ENCODE data around the gene CHTF18.
"Not testable (repeated sequence)": the region's sequence is repeated elsewhere in the genome, so short reads cannot be mapped to it uniquely, and the experiment has no call there.

Gene CHTF18

GRCh38 chr16:788399-789126, at the start of gene CHTF18:
Gene CHTF18 (plus strand): TSS chr16:788620. CDS start chr16:788685, 65 bp downstream.
- DNase-seq, result peak; percentile 97

GRCh38 chr16:739560-740458, 48.6 kb upstream of the CHTF18 start:
- DNase-seq, result no peak

GRCh38 chr16:740459-740763, 48.0 kb upstream of the CHTF18 start:
- DNase-seq, result no peak

GRCh38 chr16:740764-741505, 47.5 kb upstream of the CHTF18 start, which contains the start of gene CIAO3:
Gene CIAO3 (minus strand): TSS chr16:740997. CDS start chr16:740985, 12 bp downstream.
- peak; percentile 94 for DNase-seq

GRCh38 chr16:741986-742629, 46.3 kb upstream of the CHTF18 start:
- DNase-seq, result no peak

- DNase-seq, result not testable (repeated sequence)
These were observed 45.5 kb upstream of the CHTF18 start for GRCh38 chr16:742894-743293.

- DNase-seq, result no peak
These were observed 44.5 kb upstream of the CHTF18 start for GRCh38 chr16:743794-744500.

- DNase-seq, result no peak
These were observed 42.7 kb upstream of the CHTF18 start for GRCh38 chr16:745739-746138.

GRCh38 chr16:746637-747036, 41.8 kb upstream of the CHTF18 start:
- no peak for DNase-seq

GRCh38 chr16:747978-748746, 40.3 kb upstream of the CHTF18 start:
- DNase-seq, result no peak

- no peak for DNase-seq
These were observed 39.4 kb upstream of the CHTF18 start for GRCh38 chr16:749010-749409.

- no peak for DNase-seq
These were observed 37.9 kb upstream of the CHTF18 start for GRCh38 chr16:750485-750884.

- DNase-seq, result no peak
These were observed 37.0 kb upstream of the CHTF18 start for GRCh38 chr16:751152-752006.

GRCh38 chr16:752007-752312, 36.5 kb upstream of the CHTF18 start:
- no peak for DNase-seq

GRCh38 chr16:754121-754607, 34.3 kb upstream of the CHTF18 start:
- not testable (repeated sequence) for DNase-seq

- peak; percentile 73 for DNase-seq
These were observed 33.8 kb upstream of the CHTF18 start for GRCh38 chr16:754656-755055.

GRCh38 chr16:756428-756827, 32.0 kb upstream of the CHTF18 start:
- peak; percentile 24 for DNase-seq

GRCh38 chr16:759110-759910, 29.1 kb upstream of the CHTF18 start:
- no peak for DNase-seq

- no peak for DNase-seq
These were observed 28.4 kb upstream of the CHTF18 start for GRCh38 chr16:760065-760464.
